Lower leg skin (tissue), 4 donors: Measurements from ENCODE around the gene SPRY4. TPM values are rescaled to one million over a fixed set of nuclear protein-coding genes. Genes with fewer than 3 reads are reported as not detected.

Experiments used
- DNase-seq, 2 donors: peaks; one replicate each; pipeline ENCODE4 v3.0.0-alpha.2; 2019; ENCODE audit warnings: low spot score in 2 of 2
- H3K4me3 ChIP-seq: fragments of 200-600 bp; sonication (generic); 2 replicates; pipeline ENCODE4 v1.5.1; 2017; ENCODE audit warnings: mild to moderate bottlenecking, low read depth; ENCODE audit not compliant: poor library complexity, severe bottlenecking
- POLR2A ChIP-seq, 2 donors: fragments of 450-650 bp; IDR thresholded peaks; one replicate each; pipeline ENCODE4 v1.6.1; 2016 to 2017; ENCODE audit warnings: antibody characterized with exemption in 2 of 2, mild to moderate bottlenecking in 1 of 2, moderate library complexity in 1 of 2
- WGBS, 2 donors: methylation state at CpG; one replicate each; pipeline ENCODE4 v1.1.5; 2018; 5-methylcytosine and 5-hydroxymethylcytosine counted together
- intact Hi-C: fragments of 100-400 bp; cut with DNase I; formaldehyde crosslinking; loops from one replicate; pipeline ENCODE4 v1.15.0; 2023; ENCODE audit warnings: low total_unique reads
- total RNA-seq, 4 donors: library from RNA; depleted of rRNA; stranded (reverse); fragments of >200 nt; gene quantifications; one replicate each; pipeline ENCODE4 v1.1.0, GENCODE V29; 2016
- TF ChIP-seq, protein P1 (sequence below), 3 donors: fragments of 450-650 bp; IDR thresholded peaks; one replicate each; pipeline ENCODE4 v1.5.1; 2016; ENCODE audit warnings: antibody characterized with exemption in 3 of 3, mild to moderate bottlenecking in 3 of 3, moderate library complexity in 2 of 3

Gene SPRY4
- total RNA-seq, 4 donors from 2014 or later, result 2.4 to 11.0 (median 6.0) TPM

DNA sequence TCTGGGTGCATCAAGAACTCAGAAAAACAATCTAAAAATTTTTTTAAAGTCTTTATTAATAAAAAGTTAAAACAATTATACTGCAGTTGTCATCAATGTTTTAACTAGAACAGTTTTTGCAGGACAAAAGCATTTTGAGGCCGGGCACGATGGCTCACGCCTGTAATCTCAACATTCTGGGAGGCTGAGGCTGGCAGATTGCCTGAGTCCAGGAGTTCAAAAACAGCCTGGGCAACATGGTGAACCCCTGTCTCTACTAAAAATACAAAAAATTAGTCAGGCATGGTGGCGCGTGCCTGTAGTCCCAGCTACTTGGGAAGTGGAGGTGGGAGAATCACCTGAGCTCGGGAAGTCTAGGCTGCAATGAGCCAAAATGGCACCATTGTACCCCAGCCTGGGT is 5.2 kb upstream of the SPRY4 start:
- peak in 1 of 2 donors; percentile 71 for DNase-seq
- 96 to 98% methylated on average over 6 of the region's 6 CpGs for WGBS, 2 donors
- TF ChIP-seq, protein P1, sequence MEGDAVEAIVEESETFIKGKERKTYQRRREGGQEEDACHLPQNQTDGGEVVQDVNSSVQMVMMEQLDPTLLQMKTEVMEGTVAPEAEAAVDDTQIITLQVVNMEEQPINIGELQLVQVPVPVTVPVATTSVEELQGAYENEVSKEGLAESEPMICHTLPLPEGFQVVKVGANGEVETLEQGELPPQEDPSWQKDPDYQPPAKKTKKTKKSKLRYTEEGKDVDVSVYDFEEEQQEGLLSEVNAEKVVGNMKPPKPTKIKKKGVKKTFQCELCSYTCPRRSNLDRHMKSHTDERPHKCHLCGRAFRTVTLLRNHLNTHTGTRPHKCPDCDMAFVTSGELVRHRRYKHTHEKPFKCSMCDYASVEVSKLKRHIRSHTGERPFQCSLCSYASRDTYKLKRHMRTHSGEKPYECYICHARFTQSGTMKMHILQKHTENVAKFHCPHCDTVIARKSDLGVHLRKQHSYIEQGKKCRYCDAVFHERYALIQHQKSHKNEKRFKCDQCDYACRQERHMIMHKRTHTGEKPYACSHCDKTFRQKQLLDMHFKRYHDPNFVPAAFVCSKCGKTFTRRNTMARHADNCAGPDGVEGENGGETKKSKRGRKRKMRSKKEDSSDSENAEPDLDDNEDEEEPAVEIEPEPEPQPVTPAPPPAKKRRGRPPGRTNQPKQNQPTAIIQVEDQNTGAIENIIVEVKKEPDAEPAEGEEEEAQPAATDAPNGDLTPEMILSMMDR (IDR thresholded peaks at IDR 0.05), result no peak
- TF ChIP-seq POLR2A (IDR thresholded peaks at IDR 0.05), result no peak
- no peak overlapping the region for H3K4me3 ChIP-seq
- intact Hi-C loops, result no loop called here

DNA sequence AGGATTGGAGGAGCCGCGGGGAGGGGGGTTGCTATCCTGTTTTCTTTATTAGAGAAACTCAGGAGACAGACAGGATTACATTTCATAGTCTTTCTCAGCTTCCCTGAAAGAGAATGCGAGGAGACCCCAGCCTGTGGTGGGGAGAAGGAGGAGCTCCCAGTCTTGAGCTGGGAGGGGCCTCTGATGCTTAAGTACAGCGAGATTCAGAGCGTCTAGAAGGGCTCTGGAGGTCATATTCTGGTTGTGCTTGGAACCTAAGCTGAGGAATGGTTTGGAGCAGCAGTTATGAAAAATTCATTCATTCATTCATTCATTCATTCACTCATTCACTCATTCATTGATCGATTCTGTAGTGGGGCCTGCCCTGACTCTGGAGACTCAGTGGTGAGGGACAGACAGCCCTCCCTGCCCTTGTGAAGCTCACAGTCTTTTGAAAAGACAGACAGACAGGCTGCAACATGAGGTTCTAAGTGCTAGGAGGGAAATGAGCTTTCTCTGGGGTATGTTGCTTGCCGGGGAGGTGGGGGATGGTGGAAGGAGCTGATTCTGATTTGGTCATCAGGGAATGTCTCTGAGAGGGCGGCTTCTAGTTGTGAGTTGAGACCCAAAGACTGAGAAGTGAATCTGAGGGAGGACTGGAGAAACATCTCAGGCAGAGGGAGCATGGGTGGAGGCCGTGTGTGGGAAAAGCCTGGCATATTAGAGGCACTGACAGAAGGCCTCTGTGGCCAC is 2.5 kb upstream of the SPRY4 start:
- peak in 1 of 2 donors; percentile 81 for DNase-seq
- H3K4me3 ChIP-seq, result no peak overlapping the region
- TF ChIP-seq POLR2A (IDR thresholded peaks at IDR 0.05), result no peak
- TF ChIP-seq, protein P1 (IDR thresholded peaks at IDR 0.05), result no peak
- intact Hi-C loops, result no loop called here
- 63 to 65% methylated on average over 9 of the region's 9 CpGs for WGBS, 2 donors

DNA sequence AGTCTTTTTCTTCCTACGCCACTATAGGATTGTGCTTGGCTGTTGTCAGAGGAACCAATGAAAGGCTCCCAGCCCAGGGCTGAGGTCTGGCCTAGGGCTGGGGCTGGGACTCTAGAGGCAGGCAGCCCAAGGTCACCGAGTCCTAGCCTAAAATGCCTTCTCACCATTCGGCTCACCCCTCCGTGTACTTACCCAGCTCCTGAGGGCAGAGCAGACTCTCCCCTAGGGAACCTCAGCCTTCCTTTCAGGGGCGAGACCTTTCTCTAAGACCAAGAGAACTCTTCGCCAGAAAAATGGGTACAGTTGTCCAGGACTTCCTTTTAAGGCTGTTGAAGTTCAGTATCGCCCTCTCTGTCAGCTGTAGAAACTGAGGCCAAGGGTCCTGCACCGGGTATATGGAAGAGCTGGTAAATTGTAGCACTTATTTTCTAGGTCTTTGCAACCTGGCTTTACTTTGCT is 1.7 kb upstream of the SPRY4 start:
- H3K4me3 ChIP-seq, result no peak overlapping the region
- 62 to 73% methylated on average over 8 of the region's 8 CpGs for WGBS, 2 donors
- no peak for DNase-seq
- intact Hi-C loops, result no loop called here
- TF ChIP-seq, protein P1 (IDR thresholded peaks at IDR 0.05), result no peak
- TF ChIP-seq POLR2A (IDR thresholded peaks at IDR 0.05), result no peak

DNA sequence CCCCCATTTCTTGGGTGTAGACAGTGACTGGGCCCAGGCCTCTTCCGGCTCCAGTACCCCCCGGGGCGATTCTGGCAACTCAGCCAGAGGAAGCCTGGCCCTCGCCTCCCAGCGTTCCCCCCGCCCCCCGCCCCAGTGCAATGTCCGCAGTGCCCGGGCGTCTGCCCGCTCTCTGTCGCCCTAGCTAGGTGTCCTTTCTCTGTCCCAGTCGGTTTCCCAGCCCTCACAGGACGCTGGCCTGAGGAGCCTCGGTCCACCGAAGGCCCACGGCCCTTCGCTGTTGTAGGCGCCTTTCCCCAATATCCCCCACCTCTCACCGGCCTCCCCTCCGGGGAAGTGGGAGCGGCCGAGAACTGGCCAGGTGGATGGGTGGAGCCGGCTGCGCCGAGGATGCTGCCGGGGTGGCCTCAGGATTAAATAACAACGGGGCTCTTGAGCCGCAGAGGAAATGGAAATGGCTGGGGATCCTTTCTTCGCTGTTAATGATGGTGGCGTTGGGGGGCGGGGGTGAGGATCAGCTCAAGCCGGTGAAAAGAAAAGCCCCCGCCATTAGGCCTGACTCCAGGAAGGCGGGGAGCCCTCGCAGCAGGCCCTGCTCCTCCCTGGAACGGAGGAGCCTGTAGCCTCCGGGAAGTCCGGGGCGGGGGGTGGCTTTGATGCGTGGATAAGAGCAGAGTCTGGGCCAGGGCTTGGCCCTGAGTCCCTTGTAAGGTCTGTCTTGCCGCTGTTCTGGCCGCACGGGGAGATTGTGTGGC is 1.1 kb upstream of the SPRY4 start:
- 15 to 19% methylated on average over 33 to 37 of the region's 44 CpGs for WGBS, 2 donors
- TF ChIP-seq, protein P1 (IDR thresholded peaks at IDR 0.05), result no peak
- no peak for TF ChIP-seq POLR2A (IDR thresholded peaks at IDR 0.05)
- peak in 1 of 2 donors; percentile 90 for DNase-seq
- H3K4me3 ChIP-seq, result no peak overlapping the region
- intact Hi-C loops, result no loop called here

DNA sequence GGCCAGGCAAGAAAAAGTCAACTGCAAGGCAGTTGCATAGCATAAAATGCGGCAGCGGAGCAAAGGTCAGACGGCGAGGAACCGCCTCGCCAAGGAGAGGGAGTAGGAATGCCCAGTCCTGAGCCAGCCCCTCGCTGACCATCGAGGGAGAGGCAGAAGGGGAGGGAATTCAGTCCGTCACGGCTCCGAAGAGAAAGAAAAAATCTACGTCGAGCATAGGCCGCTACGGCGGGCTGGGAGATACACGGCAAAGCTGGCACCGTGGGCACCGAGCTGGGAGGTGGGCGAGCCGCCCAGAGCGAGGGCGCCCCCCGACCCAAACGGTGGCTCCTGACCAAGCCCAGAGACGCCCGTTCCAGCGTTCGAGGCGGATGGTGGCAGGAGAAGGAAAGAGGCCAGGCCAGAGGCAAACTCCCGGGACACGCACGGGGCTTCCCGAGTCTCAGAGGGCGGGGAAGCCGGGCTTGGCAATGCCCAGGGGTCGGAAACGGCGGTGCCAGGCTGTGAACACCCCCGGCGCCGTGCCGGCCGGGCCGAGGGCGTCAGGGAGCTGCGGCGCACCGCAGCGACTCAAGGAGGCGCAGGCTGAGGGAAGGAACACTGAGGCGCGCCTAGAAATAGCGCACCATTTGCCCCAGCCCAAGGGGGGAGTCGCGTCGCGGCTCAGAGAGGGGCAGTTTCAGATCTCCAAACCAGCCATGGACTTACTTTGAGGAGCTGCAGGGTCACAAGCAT is 518 bp downstream of the SPRY4 start:
- TF ChIP-seq, protein P1 (IDR thresholded peaks at IDR 0.05), result no peak
- no peak for TF ChIP-seq POLR2A (IDR thresholded peaks at IDR 0.05)
- peak overlapping the region; percentile 47 for H3K4me3 ChIP-seq
- 7 to 9% methylated on average over 33 to 51 of the region's 58 CpGs for WGBS, 2 donors
- DNase-seq, result peak in 1 of 2 donors; percentile 88
- intact Hi-C loops, result no loop called here
